Breast epithelium (tissue), 3 donors: ENCODE measurements around the gene SWSAP1.

Experiments used
- CTCF ChIP-seq, 3 donors: fragments of 450-650 bp; IDR thresholded peaks; one replicate each; pipeline ENCODE4 v1.5.1; 2016 to 2017; ENCODE audit warnings: antibody characterized with exemption in 3 of 3, mild to moderate bottlenecking in 3 of 3, moderate library complexity in 3 of 3
- POLR2A ChIP-seq: fragments of 450-650 bp; IDR thresholded peaks from one replicate; pipeline ENCODE4 v1.6.1; 2016; ENCODE audit warnings: antibody characterized with exemption, mild to moderate bottlenecking, moderate library complexity
- POLR2AphosphoS5 ChIP-seq, 3 donors: sonication (generic); formaldehyde crosslinking; IDR thresholded peaks; one replicate each; pipeline ENCODE4 v1.6.1; 2017; ENCODE audit warnings: antibody characterized with exemption in 3 of 3

GRCh38 chr19:11337080-11337479, 37.4 kb upstream of the SWSAP1 start:
- TF ChIP-seq POLR2A (no peak), CTCF (IDR thresholded peaks at IDR 0.05) (no peak), POLR2AphosphoS5 (IDR thresholded peaks at IDR 0.05) (no peak)
